HEK293T (cell line): ENCODE results near the gene LRP2.

Experiments
- CTCF ChIA-PET: fragments of 350-600 bp; formaldehyde crosslinking; extraction: SDS; loops from one replicate; lab custom pipeline; 2021; ENCODE audit warnings: antibody characterized with exemption, inconsistent platforms; lab: Yijun Ruan, JAX
- POLR2A ChIA-PET: fragments of 350-600 bp; formaldehyde crosslinking; extraction: SDS; loops from one replicate; lab custom pipeline; 2020; ENCODE audit warnings: antibody characterized with exemption, inconsistent platforms; lab: Yijun Ruan, JAX
- DNase-seq: peaks from one replicate; pipeline ENCODE4 v3.0.0; 2012; ENCODE audit warnings: mixed read lengths; ENCODE audit errors: extremely low spot score
- ARNT ChIP-seq: fragments of 450-650 bp; IDR thresholded peaks from 2 replicates; pipeline ENCODE4 v1.6.1; 2017; ENCODE audit warnings: mild to moderate bottlenecking
- BHLHE40 ChIP-seq: fragments of 450-650 bp; IDR thresholded peaks from 2 replicates; pipeline ENCODE4 v1.6.1; 2016; ENCODE audit warnings: mild to moderate bottlenecking, moderate library complexity, borderline replicate concordance
- CTBP1 ChIP-seq: fragments of 450-650 bp; IDR thresholded peaks from 2 replicates; pipeline ENCODE4 v1.6.1; 2016; ENCODE audit warnings: borderline replicate concordance
- ELF4 ChIP-seq: fragments of 450-650 bp; IDR thresholded peaks from 2 replicates; pipeline ENCODE4 v1.6.1; 2017; ENCODE audit warnings: antibody characterized with exemption
- FOXA1 ChIP-seq: fragments of 450-650 bp; IDR thresholded peaks from 2 replicates; pipeline ENCODE4 v1.6.1; 2016; ENCODE audit warnings: mild to moderate bottlenecking
- FOXK2 ChIP-seq: fragments of 450-650 bp; IDR thresholded peaks from 2 replicates; pipeline ENCODE4 v1.6.1; 2016; ENCODE audit warnings: mild to moderate bottlenecking
- FOXM1 ChIP-seq: fragments of 450-650 bp; IDR thresholded peaks from 2 replicates; pipeline ENCODE4 v1.6.1; 2017; ENCODE audit warnings: mild to moderate bottlenecking, borderline replicate concordance
- HDGF ChIP-seq: fragments of 450-650 bp; IDR thresholded peaks from 2 replicates; pipeline ENCODE4 v1.6.1; 2017; ENCODE audit warnings: antibody characterized with exemption, borderline replicate concordance
- L3MBTL2 ChIP-seq: fragments of 450-650 bp; conservative IDR thresholded peaks from 2 replicates; pipeline ENCODE4 v1.6.1; 2016; ENCODE audit warnings: mild to moderate bottlenecking
- LEF1 ChIP-seq: fragments of 450-650 bp; IDR thresholded peaks from 2 replicates; pipeline ENCODE4 v1.6.1; 2017; ENCODE audit warnings: mild to moderate bottlenecking, borderline replicate concordance
- NFRKB ChIP-seq: fragments of 450-650 bp; IDR thresholded peaks from 2 replicates; pipeline ENCODE4 v1.6.1; 2016; ENCODE audit warnings: mild to moderate bottlenecking, moderate library complexity
- SP1 ChIP-seq: fragments of 450-650 bp; IDR thresholded peaks from 2 replicates; pipeline ENCODE4 v1.6.1; 2017
- SUZ12 ChIP-seq: fragments of 450-650 bp; IDR thresholded peaks from 2 replicates; pipeline ENCODE4 v1.6.1; 2016; ENCODE audit warnings: mild to moderate bottlenecking
- TARDBP ChIP-seq: fragments of 450-650 bp; IDR thresholded peaks from 2 replicates; pipeline ENCODE4 v1.6.1; 2016
- ZNF384 ChIP-seq: fragments of 450-650 bp; IDR thresholded peaks from 2 replicates; pipeline ENCODE4 v1.6.1; 2016
- TF ChIP-seq, protein P1 (sequence below): fragments of 450-650 bp; IDR thresholded peaks from 2 replicates; pipeline ENCODE4 v1.6.1; 2016

The LRP2 gene

DNA sequence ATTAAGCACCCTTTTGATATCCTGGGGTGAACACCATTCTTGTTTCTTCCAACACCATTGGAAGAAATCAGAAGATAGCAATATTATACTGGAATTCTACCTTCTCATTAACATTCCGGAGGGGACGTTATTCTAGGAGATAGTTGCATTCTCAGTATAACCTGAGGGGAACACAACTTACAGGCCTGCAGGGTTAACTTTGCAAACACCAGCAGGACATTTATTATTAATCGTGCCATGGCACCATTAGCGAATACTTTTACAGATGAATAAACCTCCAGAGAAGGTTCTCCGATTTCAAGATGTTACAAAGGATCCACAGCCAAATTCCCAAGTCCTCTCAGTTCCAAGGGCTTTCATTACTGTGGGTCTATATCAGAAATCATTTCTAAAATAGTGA, 184.0 kb downstream of the LRP2 start:
- CTCF ChIA-PET, result no interaction called here
- TF ChIP-seq ARNT, result no peak
- no peak for TF ChIP-seq BHLHE40
- TF ChIP-seq, protein P1, sequence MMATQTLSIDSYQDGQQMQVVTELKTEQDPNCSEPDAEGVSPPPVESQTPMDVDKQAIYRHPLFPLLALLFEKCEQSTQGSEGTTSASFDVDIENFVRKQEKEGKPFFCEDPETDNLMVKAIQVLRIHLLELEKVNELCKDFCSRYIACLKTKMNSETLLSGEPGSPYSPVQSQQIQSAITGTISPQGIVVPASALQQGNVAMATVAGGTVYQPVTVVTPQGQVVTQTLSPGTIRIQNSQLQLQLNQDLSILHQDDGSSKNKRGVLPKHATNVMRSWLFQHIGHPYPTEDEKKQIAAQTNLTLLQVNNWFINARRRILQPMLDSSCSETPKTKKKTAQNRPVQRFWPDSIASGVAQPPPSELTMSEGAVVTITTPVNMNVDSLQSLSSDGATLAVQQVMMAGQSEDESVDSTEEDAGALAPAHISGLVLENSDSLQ, result no peak
- no peak for TF ChIP-seq HDGF
- TF ChIP-seq NFRKB, result no peak
- TF ChIP-seq LEF1, result no peak
- TF ChIP-seq CTBP1, result no peak
- no peak for TF ChIP-seq L3MBTL2
- TF ChIP-seq FOXA1, result no peak
- TF ChIP-seq SP1, result no peak
- TF ChIP-seq FOXM1, result no peak
- TF ChIP-seq FOXK2, result no peak
- TF ChIP-seq ELF4, result no peak
- TF ChIP-seq ZNF384, result no peak
- no peak for DNase-seq
- POLR2A ChIA-PET, result no interaction called here

DNA sequence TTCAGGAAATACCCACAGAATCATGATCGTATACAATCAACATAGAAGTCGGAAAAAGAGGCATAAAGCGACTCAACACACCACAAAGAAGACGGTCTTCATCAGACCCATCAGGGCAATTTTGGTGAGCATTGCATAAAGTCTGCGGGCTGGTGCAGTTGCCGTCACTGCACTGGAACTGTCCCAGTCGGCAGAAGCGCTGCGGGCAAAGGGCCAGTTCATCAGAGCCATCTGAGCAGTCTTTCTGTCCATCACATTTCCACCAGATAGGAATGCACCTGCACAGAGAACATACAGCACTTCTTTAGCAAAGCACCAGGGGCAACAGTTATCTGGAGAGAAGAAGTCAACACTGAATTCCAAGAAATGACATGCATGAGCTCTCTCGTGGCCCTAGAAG, 187.2 kb downstream of the LRP2 start:
- POLR2A ChIA-PET, result no interaction called here
- no peak for TF ChIP-seq HDGF
- no peak for TF ChIP-seq ZNF384
- TF ChIP-seq, protein P1, result no peak
- TF ChIP-seq SUZ12, result no peak
- no peak for TF ChIP-seq FOXM1
- TF ChIP-seq ELF4, result no peak
- TF ChIP-seq L3MBTL2, result no peak
- TF ChIP-seq FOXK2, result no peak
- no peak for TF ChIP-seq TARDBP
- TF ChIP-seq NFRKB, result no peak
- no peak for TF ChIP-seq ARNT
- no peak for TF ChIP-seq SP1
- TF ChIP-seq FOXA1, result no peak
- no peak for DNase-seq
- CTCF ChIA-PET, result no interaction called here

DNA sequence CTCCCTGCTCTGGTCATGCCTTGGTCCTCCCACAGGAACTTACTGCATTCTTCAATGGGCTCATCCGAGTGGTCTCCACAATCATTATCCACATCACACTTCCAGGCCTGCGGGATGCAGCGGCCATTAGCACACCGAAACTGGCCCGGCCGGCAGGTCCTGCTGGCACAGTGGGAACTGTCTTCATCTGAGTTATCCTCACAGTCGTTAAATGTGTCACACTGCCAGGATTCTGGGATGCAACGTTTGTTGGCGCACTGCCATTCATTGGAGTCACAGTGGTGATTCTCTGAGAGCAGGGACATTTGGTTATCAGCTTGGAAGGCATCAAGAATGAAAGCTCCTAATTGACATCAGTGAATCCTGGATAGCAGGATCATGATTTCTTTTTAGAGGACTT, 188.5 kb downstream of the LRP2 start:
- TF ChIP-seq FOXA1, result no peak
- TF ChIP-seq FOXM1, result no peak
- TF ChIP-seq BHLHE40, result no peak
- TF ChIP-seq L3MBTL2, result no peak
- no peak for TF ChIP-seq FOXK2
- no peak for TF ChIP-seq LEF1
- no peak for TF ChIP-seq ARNT
- TF ChIP-seq CTBP1, result no peak
- no peak for TF ChIP-seq SUZ12
- TF ChIP-seq, protein P1, result no peak
- no peak for TF ChIP-seq NFRKB
- no peak for TF ChIP-seq HDGF
- ChIA-PET CTCF (no interaction called here), POLR2A (no interaction called here)
- DNase-seq, result no peak

DNA sequence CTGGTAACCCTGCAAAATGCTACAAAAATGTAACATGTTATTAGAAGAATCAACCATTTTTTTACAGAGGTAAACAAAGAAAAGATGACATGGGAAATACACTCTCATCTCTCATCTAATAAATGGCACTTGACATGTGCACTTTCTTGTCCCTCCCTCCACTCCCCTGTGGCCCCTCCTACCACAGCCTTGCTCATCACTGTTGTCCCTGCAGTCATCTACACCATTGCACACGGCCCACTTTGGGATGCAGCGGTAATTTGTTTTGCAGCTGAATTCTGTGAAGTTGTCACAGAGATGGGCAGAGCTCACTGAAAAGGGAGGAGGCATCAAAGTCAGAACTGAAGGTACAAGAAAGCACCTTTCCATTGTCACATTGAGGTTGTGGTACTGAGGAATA, 189.4 kb downstream of the LRP2 start:
- ChIA-PET POLR2A (no interaction called here), CTCF (no interaction called here)
- no peak for DNase-seq
- TF ChIP-seq, protein P1, result no peak
- TF ChIP-seq TARDBP (no peak), FOXK2 (no peak), LEF1 (no peak), CTBP1 (no peak), HDGF (no peak), SUZ12 (no peak), FOXA1 (no peak)

DNA sequence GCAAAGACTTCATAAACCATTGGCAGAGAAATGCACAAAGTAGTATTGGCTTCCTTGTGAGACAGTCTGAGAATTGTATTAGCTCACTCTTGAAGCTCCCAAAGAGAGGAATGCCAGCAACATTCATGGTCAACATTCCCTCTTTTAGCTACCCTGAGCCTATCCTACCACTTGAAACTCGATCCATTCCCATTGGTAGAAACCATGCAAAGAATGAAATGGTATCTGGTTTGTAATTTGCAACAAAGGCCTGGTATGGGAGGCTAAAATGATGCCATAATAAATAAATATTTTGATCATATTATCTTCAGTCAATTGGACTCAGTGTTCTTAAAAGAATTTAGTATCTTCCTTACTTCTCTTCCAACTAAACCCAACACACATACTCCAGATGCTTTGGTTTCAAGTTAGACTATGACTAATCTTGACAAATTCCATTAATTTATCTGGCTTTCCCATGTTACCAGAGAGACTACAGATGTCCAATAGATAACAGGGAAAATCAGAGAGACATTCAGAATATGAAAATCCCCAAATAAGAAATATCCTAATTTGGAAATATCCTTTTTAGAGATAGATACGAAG, 190.1 kb downstream of the LRP2 start:
- TF ChIP-seq SP1 (no peak), NFRKB (no peak), ARNT (no peak), TARDBP (no peak), CTBP1 (no peak), FOXK2 (no peak), FOXM1 (no peak), HDGF (no peak), ZNF384 (no peak), BHLHE40 (no peak), LEF1 (no peak)
- TF ChIP-seq, protein P1, result no peak
- no peak for DNase-seq
- ChIA-PET POLR2A (no interaction called here), CTCF (no interaction called here)

DNA sequence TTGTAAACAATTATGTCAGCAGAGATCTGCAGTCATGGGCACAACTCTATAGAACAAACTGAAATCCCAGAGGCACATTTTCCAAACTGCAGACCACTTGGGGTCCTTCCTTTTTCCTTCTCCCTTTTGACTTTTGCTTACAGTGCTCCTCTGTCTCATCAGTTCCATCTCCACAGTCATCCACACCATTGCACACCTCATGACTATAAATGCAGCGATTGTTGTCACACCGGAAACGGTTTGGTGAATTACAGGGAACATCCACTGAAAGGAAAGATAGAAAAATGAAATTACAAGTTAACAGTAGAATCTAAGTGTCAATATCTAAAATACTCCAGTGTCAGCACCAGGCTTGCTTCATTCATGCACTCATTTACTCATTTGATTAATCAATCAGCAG, 196.5 kb downstream of the LRP2 start:
- TF ChIP-seq ELF4, result no peak
- TF ChIP-seq FOXM1, result no peak
- TF ChIP-seq CTBP1, result no peak
- no peak for TF ChIP-seq ZNF384
- TF ChIP-seq SP1, result no peak
- TF ChIP-seq FOXA1, result no peak
- no peak for TF ChIP-seq FOXK2
- TF ChIP-seq SUZ12, result no peak
- TF ChIP-seq ARNT, result no peak
- TF ChIP-seq, protein P1, result no peak
- no peak for TF ChIP-seq LEF1
- no peak for TF ChIP-seq NFRKB
- TF ChIP-seq BHLHE40, result no peak
- DNase-seq, result no peak
- CTCF ChIA-PET, result no interaction called here
- POLR2A ChIA-PET, result no interaction called here
